ENCODE data around the gene SUSD6. TPM values are rescaled to one million over a fixed set of nuclear protein-coding genes. Genes with fewer than 3 reads are reported as not detected.

SUSD6 gene
- total RNA-seq, 4 donors from 2014 or later = 8.8 to 35.1 (median 17.6) TPM

- DNase-seq = no peak
- no peaks in the 10 kb centered on the region for H3K9me3 ChIP-seq
Observed at GRCh38 chr14:69684461-69685217, 73.2 kb downstream of the SUSD6 start.

DNA sequence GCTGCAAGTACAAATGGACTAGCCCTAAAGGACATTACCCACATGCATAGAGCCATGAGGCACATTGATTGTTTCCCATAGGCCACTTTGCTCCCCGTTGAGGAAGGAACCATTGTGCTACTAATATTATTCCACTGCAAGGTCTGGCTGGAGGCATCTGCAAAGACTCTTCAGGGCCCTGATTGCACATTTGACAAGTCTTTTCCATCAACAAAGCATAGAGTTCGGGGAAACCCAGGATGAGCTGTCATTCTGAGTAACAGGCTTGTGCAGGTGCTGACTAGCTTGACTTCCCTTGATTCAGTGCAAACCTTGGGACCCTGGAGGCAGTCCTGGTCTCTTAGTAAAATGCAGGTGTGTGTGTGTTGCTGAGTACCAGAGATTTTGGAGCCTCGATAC lies 73.8 kb downstream of the SUSD6 start:
- no peak overlapping the region for H3K27ac ChIP-seq
- H3K9me3 ChIP-seq = no peaks in the 10 kb centered on the region
- no peak overlapping the region for H3K4me3 ChIP-seq
- no peak for DNase-seq
- TF ChIP-seq CTCF (IDR thresholded peaks at IDR 0.05) (no peak), POLR2A (IDR thresholded peaks at IDR 0.05) (no peak)
- no peaks in the 10 kb centered on the region for H3K27me3 ChIP-seq
- peaks cover 6% of the 10 kb centered on the region in 2 donors for H3K4me1 ChIP-seq
- intact Hi-C loops (cut with DNase I; ENCODE audit: low total_unique reads) = no loop called here
- no peaks in the 10 kb centered on the region for H3K36me3 ChIP-seq

More at GRCh38 chr14:69684461-69685217, 73.2 kb downstream of the SUSD6 start:
- Histone ChIP-seq H3K27me3 (no peaks in the 10 kb centered on the region), H3K27ac (peak overlapping the region in 1 of 2 donors; percentile 10), H3K4me3 (no peak overlapping the region), H3K36me3 (no peaks in the 10 kb centered on the region), H3K4me1 (peaks cover 6% of the 10 kb centered on the region in 2 donors)
- TF ChIP-seq POLR2A (IDR thresholded peaks at IDR 0.05) (no peak), CTCF (IDR thresholded peaks at IDR 0.05) (no peak)
- intact Hi-C loops (cut with DNase I; ENCODE audit: low total_unique reads) = no loop called here

DNA sequence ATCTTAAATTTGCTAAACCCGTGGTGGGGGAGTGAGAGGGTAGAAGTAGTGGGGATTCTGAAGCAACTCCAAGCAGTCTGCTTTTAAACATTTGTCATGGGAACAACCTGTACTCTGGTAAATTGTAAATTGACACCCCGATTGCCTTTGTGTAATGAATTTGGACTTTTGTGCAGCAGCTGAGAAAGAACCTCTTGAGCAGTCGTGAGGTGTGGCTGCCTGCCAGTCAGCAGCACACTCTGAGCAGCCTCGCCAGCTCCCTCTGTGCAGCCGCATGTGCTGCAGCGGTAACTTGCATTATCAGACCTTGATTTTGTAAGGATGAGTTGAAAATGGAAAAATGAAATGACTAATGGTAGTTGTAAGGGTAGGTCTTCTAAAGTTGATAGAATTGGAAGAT lies 74.3 kb downstream of the SUSD6 start:
- Histone ChIP-seq H3K27me3 (no peaks in the 10 kb centered on the region), H3K27ac (peak overlapping the region in 1 of 2 donors; percentile 2), H3K9me3 (no peaks in the 10 kb centered on the region), H3K36me3 (no peaks in the 10 kb centered on the region), H3K4me3 (no peak overlapping the region), H3K4me1 (peaks cover 6% of the 10 kb centered on the region in 2 donors)
- intact Hi-C loops (cut with DNase I; ENCODE audit: low total_unique reads) = no loop called here
- no peak for TF ChIP-seq CTCF (IDR thresholded peaks at IDR 0.05)
- no peak for TF ChIP-seq POLR2A (IDR thresholded peaks at IDR 0.05)
- DNase-seq = peak; percentile 68 to 81

DNA sequence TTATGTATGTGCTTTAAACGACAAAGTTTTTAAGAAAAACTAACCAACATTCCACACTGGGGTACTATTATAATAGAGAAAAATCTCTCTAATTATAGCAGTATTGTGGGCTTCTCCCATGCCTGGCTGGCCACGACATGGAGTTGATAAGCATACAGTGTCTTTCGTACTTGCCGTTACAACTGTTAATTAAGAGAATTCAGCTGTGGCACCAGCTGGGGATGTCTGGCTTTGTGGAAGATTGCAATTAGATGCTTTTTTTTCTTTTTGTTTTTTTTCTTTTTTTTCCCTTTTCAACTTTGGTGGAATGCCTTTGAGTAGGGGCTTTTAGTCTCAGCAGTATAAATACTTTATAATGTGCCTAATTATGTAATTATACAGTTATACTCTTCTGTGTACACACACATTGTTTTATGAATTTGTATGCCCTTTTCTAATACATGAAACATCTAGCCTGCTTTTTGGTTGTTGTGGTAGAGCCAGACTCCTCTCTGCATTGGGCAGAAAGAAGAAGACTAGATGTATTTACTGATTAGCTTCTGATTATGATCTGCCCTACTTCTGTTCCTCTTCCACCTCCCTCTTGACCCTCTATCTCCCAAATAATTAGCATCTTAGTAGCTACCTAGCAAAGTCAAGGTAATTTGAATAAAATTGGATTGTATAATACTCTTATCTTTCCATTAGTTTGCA lies 76.4 kb downstream of the SUSD6 start:
- intact Hi-C loops (cut with DNase I; ENCODE audit: low total_unique reads) = no loop called here
- Histone ChIP-seq H3K27me3 (no peaks in the 10 kb centered on the region), H3K27ac (no peak overlapping the region), H3K36me3 (no peaks in the 10 kb centered on the region), H3K9me3 (no peaks in the 10 kb centered on the region), H3K4me3 (no peak overlapping the region), H3K4me1 (peaks cover 0 to 3% of the 10 kb centered on the region in 2 donors)
- DNase-seq = no peak
- no peak for TF ChIP-seq POLR2A (IDR thresholded peaks at IDR 0.05)
- no peak for TF ChIP-seq CTCF (IDR thresholded peaks at IDR 0.05)

DNA sequence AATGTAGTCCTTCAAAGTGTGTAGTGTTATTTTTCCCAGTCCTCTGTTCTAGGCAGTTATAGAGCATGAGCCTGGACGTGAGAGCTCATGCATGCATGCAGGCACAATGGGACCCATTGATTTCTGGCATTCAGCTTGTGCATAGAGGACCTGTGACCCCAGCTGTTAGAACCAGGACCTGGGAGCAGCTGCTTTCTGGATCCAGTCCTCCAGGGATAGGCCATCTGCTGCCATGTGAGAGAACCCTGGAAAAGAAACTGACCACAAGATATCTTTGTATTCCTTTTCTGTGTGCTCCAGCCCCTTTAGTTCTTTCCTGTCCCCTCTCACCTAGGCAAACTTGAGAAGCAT lies 76.9 kb downstream of the SUSD6 start:
- no peak for DNase-seq
- Histone ChIP-seq H3K4me3 (no peak overlapping the region), H3K27me3 (no peaks in the 10 kb centered on the region), H3K4me1 (peaks cover 0 to 4% of the 10 kb centered on the region in 2 donors), H3K9me3 (no peaks in the 10 kb centered on the region), H3K36me3 (no peaks in the 10 kb centered on the region), H3K27ac (no peak overlapping the region)
- no peak for TF ChIP-seq CTCF (IDR thresholded peaks at IDR 0.05)
- no peak for TF ChIP-seq POLR2A (IDR thresholded peaks at IDR 0.05)
- intact Hi-C loops (cut with DNase I; ENCODE audit: low total_unique reads) = no loop called here
